Stimulated activated CD8-positive, alpha-beta memory T cell treated with anti-CD3 and anti-CD28 coated beads, Interleukin-2, amount 100 ng/mL, for 1 hour (primary cell): ENCODE data around the gene QSER1.
"Not testable (repeated sequence)": the region's sequence is repeated elsewhere in the genome, so short reads cannot be mapped to it uniquely, and the experiment has no call there.

Experiments
- DNase-seq, 2 donors: peaks; one replicate each; pipeline ENCODE4 v3.0.0-alpha.2; 2020; ENCODE audit warnings: low read depth in 2 of 2

QSER1 gene

GRCh38 chr11:33000181-33000580 is 107.6 kb downstream of the QSER1 start:
- DNase-seq = no peak

GRCh38 chr11:33001281-33001680 is 108.7 kb downstream of the QSER1 start:
- no peak for DNase-seq

DNA sequence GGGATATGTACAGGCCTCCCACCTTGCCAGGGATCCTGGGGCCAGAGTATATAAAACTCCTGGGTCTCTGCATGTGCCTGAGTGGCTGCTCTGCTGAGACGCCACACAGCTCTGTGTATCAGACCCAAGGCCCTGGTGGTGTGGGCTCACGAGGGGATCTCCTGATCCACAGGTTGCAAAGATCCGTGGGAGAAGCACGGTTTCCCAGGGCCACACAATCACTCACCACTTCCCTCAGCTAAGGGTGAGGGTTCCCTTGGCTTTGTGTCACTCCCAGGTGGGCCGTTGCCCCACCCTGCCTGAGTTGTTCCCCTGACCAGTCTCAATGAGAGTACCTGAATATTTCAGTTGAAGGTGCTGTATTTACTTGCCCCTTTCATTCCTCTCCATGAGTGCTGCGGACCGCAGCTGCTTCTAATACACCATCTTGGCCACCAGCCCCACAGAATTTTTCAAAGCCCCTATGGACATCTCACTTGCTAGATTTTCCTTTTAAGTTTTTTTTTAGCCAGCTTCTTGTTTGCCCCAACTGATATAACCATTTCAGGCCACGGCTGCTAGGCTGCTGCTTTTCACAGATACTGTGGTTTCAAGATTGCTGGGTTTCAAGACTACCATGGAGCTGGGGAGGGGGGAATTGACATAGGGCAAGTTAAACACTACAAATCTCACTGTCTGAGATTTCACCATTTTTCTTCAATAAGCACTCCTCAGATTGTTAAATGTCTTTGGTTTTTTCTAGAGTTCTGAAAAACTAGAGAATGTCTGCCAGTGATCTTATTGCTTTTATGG is 109.3 kb downstream of the QSER1 start:
- no peak for DNase-seq

DNA sequence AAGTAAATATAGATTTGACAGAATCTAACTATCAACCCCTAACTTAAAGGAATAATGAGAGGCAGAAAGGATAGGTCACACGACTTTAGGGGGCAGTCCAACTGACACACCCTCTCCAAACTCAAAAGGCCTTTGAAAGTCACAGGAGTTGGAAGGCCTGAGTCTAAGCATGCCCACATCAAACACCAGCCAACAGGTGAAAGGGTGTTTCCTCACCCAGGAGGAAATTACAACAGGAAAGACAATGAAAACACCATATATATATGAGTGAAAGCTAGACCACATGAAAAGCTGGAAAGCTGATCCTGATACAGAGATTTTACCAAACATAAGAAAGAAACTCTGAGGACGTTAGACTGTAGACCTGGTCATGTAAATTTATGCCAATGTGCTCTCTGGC is 112.6 kb downstream of the QSER1 start:
- no peak for DNase-seq

GRCh38 chr11:33006010-33006409 is 113.4 kb downstream of the QSER1 start:
- DNase-seq = no peak

DNA sequence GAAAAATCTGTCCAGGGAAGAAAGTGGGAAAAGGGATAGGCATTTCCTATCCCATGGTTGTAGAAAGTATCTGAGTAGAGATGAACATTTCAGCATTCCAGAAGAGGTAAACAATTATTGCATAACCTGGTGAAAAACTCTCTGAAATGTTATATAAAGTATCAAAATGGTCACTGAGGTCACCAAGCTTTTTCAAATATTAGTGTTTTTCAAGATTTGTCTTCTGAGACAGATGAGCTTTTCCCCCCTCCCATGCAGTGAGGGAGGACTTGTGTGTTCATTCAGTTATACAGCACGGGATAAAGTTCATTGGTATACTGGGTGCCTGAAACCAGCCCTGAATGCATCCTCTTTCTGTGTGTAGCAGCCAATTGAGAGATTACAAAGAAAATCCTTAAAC is 121.1 kb downstream of the QSER1 start:
- no peak for DNase-seq

GRCh38 chr11:33015621-33016551 is 123.3 kb downstream of the QSER1 start, which contains the start of gene DEPDC7:
DEPDC7 (plus strand) TSS chr11:33015878; CDS start chr11:33015956, 78 bp downstream.
- peak; percentile 56 to 60 for DNase-seq

DNA sequence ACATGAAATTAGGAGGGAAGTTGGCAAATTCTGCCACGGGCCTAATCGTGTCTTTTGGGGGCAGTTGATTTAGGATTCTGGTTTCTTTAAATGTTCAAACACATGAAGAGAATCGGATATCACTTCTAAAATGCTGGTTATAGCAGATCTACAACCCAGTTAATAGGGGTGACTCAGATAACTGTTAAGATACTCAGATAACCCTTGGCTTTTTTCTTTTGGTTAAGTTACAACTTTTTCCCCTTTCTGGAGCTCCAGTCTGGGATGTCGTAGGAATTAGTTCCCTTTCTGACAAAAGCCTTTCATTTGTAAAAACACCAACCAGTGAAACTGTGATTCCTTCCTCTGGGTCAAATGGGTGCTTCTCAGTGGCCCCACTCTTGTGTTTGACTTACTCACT is 124.0 kb downstream of the QSER1 start:
- DNase-seq = no peak

GRCh38 chr11:33017478-33017877 is 124.9 kb downstream of the QSER1 start:
- DNase-seq = no peak

DNA sequence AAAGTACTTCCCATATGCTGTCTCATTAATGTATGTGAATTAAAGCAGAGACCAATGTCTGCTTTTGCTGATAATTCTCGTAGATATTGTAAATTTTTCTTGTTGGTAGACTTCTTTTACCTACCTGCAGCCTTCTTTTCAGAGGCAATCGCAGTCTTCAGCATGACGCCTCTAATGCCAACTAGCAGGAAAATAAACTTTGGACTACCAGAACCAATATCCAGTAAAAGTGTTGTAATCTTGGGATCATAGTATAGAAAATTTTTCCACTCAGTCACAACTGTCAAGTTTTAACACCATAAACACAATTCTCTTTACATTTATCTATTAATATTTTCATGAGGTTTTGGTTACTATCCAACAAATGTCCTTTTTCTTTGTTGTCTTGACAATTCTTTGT is 125.4 kb downstream of the QSER1 start:
- no peak for DNase-seq

- no peak for DNase-seq
Observed at GRCh38 chr11:33018840-33019239, 126.2 kb downstream of the QSER1 start.

- no peak for DNase-seq
Observed at GRCh38 chr11:33021501-33021900, 128.9 kb downstream of the QSER1 start.

GRCh38 chr11:33021937-33022336 is 129.3 kb downstream of the QSER1 start:
- DNase-seq = no peak

- DNase-seq = no peak
Observed at GRCh38 chr11:33025339-33025722, 132.7 kb downstream of the QSER1 start.

GRCh38 chr11:33027233-33027632 is 134.6 kb downstream of the QSER1 start:
- DNase-seq = no peak

- DNase-seq = no peak
Observed at GRCh38 chr11:33027846-33028536, 135.4 kb downstream of the QSER1 start.

DNA sequence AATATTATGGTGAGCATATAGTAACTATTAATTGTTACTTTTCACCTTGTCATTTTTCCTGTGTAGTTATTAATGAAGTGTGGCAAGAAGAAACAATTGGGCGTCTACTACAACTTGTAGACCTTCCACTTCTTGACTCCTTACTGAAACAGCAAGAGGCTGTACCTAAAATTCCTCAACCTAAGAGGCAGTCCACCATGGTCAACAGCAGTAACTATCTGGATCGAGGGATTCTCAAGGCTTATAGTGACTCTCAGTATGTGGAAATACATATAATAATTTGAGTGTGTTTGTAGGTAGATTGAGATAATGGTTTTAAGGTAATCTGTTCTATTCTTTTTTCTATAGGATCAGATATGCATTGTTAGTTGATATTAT is 135.9 kb downstream of the QSER1 start:
- no peak for DNase-seq

DNA sequence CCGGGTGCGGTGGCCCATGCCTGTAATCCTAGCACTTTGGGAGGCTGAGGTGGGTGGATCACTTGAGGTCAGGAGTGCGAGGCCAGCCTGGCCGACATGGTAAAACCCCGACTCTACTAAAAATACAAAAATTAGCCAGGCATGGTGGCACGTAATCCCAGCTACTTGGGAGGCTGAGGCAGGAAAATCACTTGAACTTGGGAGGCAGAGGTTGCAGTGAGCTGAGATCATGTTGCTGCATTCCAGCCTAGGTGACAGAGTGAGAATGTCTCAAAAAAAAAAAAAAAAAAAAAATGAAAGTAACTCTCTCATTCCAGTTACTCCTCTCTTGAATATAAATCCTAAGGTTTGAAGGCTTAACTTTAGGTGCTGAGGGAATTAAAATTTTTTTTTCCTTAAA is 136.6 kb downstream of the QSER1 start:
- DNase-seq = not testable (repeated sequence)
